GM21526 (cell line): Measurements from ENCODE around the gene CDC42BPG.

Experiments used
- ATAC-seq: cut with Tn5 transposase; IDR thresholded peaks from one replicate; pipeline ENCODE4 v1.9.1; 2021; ENCODE audit warnings: moderate library complexity; ENCODE audit not compliant: unreplicated experiment, low FRiP score

The CDC42BPG gene

GRCh38 chr11:64880240-64881001 is 36.0 kb upstream of the CDC42BPG start:
- no peak for ATAC-seq

GRCh38 chr11:64879244-64879900 is 34.9 kb upstream of the CDC42BPG start:
- ATAC-seq, result peak; percentile 0

- peak; percentile 52 for ATAC-seq
Observed at GRCh38 chr11:64878494-64879243, 34.2 kb upstream of the CDC42BPG start, which contains the start of gene EHD1. EHD1 (minus strand) TSS chr11:64878621; CDS start chr11:64878464, 157 bp downstream.

GRCh38 chr11:64878223-64878493 is 33.7 kb upstream of the CDC42BPG start:
- ATAC-seq, result no peak

GRCh38 chr11:64877390-64878222 is 33.2 kb upstream of the CDC42BPG start:
- peak; percentile 2 for ATAC-seq

- ATAC-seq, result no peak
Observed at GRCh38 chr11:64876835-64877341, 32.4 kb upstream of the CDC42BPG start.

GRCh38 chr11:64876229-64876750 is 31.8 kb upstream of the CDC42BPG start:
- no peak for ATAC-seq

- ATAC-seq, result no peak
Observed at GRCh38 chr11:64875369-64876228, 31.1 kb upstream of the CDC42BPG start.

GRCh38 chr11:64874308-64875240 is 30.1 kb upstream of the CDC42BPG start:
- ATAC-seq, result no peak

- ATAC-seq, result no peak
Observed at GRCh38 chr11:64872790-64873488, 28.5 kb upstream of the CDC42BPG start.

GRCh38 chr11:64871492-64871891 is 27.0 kb upstream of the CDC42BPG start:
- no peak for ATAC-seq

- ATAC-seq, result no peak
Observed at GRCh38 chr11:64870893-64871466, 26.5 kb upstream of the CDC42BPG start.

- no peak for ATAC-seq
Observed at GRCh38 chr11:64870176-64870892, 25.9 kb upstream of the CDC42BPG start.

GRCh38 chr11:64869571-64870175 is 25.2 kb upstream of the CDC42BPG start:
- no peak for ATAC-seq

GRCh38 chr11:64868904-64869570 is 24.6 kb upstream of the CDC42BPG start:
- no peak for ATAC-seq
